Natural killer cell (primary cell): ENCODE data around the gene SLC29A2. TPM values are rescaled to one million over a fixed set of nuclear protein-coding genes. Genes with fewer than 3 reads are reported as not detected.

Source experiments
- ATAC-seq, 3 donors: fragments of 150-1000 bp in 2 of 3; fragments of 200-7000 bp in 1 of 3; cut with Tn5 transposase; 1 replicate in 1 of 3; 2 replicates in 2 of 3; pipeline ENCODE4 v1.10.0; 2021; ENCODE audit warnings: mild to moderate bottlenecking in 2 of 3, moderate library complexity in 2 of 3
- DNase-seq, 2 donors: peaks; one replicate each; pipeline versions ENCODE4 v3.0.0 to v3.0.0-alpha.2; 2013 to 2021; ENCODE audit warnings: mixed read lengths in 1 of 2
- H3K27ac ChIP-seq: one replicate; pipeline ENCODE4 v1.5.1; 2013; ENCODE audit warnings: mild to moderate bottlenecking, low read length
- H3K27me3 ChIP-seq: one replicate; pipeline ENCODE4 v1.6.1; 2013; ENCODE audit warnings: low read length; ENCODE audit not compliant: control insufficient read depth, insufficient read depth
- H3K36me3 ChIP-seq: one replicate; pipeline ENCODE4 v1.6.1; 2013; ENCODE audit warnings: low read length; ENCODE audit not compliant: control insufficient read depth, insufficient read depth
- H3K4me1 ChIP-seq: one replicate; pipeline ENCODE4 v1.6.1; 2013; ENCODE audit warnings: low read length; ENCODE audit not compliant: control insufficient read depth, insufficient read depth
- H3K4me3 ChIP-seq: one replicate; pipeline ENCODE4 v1.5.1; 2013; ENCODE audit warnings: low read length
- H3K9me3 ChIP-seq: one replicate; pipeline ENCODE4 v1.6.1; 2013; ENCODE audit warnings: low read length; ENCODE audit not compliant: control insufficient read depth, insufficient read depth
- H3K27ac Mint-ChIP-seq, 2 donors: one replicate each; pipeline ENCODE4 v1.8.0; 2022; ENCODE audit warnings: mild to moderate bottlenecking in 2 of 2, mixed read lengths in 2 of 2, moderate library complexity in 1 of 2
- H3K27me3 Mint-ChIP-seq, 2 donors: one replicate each; pipeline ENCODE4 v1.8.0; 2022; ENCODE audit warnings: low read depth in 2 of 2, mixed read lengths in 2 of 2
- H3K36me3 Mint-ChIP-seq: one replicate; pipeline ENCODE4 v1.8.0; 2022; ENCODE audit warnings: mixed read lengths
- H3K4me1 Mint-ChIP-seq, 2 donors: one replicate each; pipeline ENCODE4 v1.8.0; 2022; ENCODE audit warnings: mixed read lengths in 2 of 2
- H3K4me3 Mint-ChIP-seq: one replicate; pipeline ENCODE4 v1.8.0; 2022; ENCODE audit warnings: mild to moderate bottlenecking, moderate library complexity, mixed read lengths
- H3K9me3 Mint-ChIP-seq, 2 donors: one replicate each; pipeline ENCODE4 v1.8.0; 2022; ENCODE audit warnings: mixed read lengths in 2 of 2
- CTCF ChIP-seq: fragments of 200-600 bp; IDR thresholded peaks from one replicate; pipeline ENCODE4 v1.8.0; 2022; ENCODE audit warnings: antibody characterized with exemption
- WGBS: methylation state at CpG from one replicate; pipeline ENCODE4 v1.1.7; 2013; ENCODE audit warnings: missing lambda C conversion rate; ENCODE audit not compliant: insufficient coverage; 5-methylcytosine and 5-hydroxymethylcytosine counted together
- intact Hi-C: fragments of 100-400 bp; cut with micrococcal nuclease; formaldehyde crosslinking; loops from one replicate; pipeline ENCODE4 v1.14.2; 2022
- total RNA-seq, 4 donors: library from RNA; stranded (reverse); fragments of 120-200 nt in 1 of 4; gene quantifications; one replicate each; pipeline versions ENCODE4 v1.2.3 to v1.2.4, GENCODE V29; 2013 to 2022

The SLC29A2 gene
- total RNA-seq, 3 donors from 2014 or later (not counting 1 experiment from before 2014, with no cell fraction given) = 1.5 to 1.8 (median 1.6) TPM

GRCh38 chr11:66332371-66333219 lies 39.0 kb downstream of the SLC29A2 start:
- no peak overlapping the region for H3K27ac Mint-ChIP-seq
- peaks cover 23 to 40% of the 10 kb centered on the region in 2 donors for H3K4me1 Mint-ChIP-seq
- peaks cover 5% of the 10 kb centered on the region for H3K36me3 ChIP-seq
- no peaks in the 10 kb centered on the region for H3K9me3 ChIP-seq
- H3K27me3 ChIP-seq = peaks cover 3% of the 10 kb centered on the region
- H3K4me3 ChIP-seq = no peak overlapping the region
- no peak overlapping the region for H3K4me3 Mint-ChIP-seq
- DNase-seq (no peak), ATAC-seq (no peak)
- TF ChIP-seq CTCF = no peak
- no peaks in the 10 kb centered on the region for H3K9me3 Mint-ChIP-seq
- intact Hi-C loops = no loop called here
- peaks cover 8 to 21% of the 10 kb centered on the region in 2 donors for H3K27me3 Mint-ChIP-seq
- peaks cover 46% of the 10 kb centered on the region for H3K4me1 ChIP-seq
- no peak overlapping the region for H3K27ac ChIP-seq
- 86% methylated on average over 16 of the region's 18 CpGs for WGBS
- no peaks in the 10 kb centered on the region for H3K36me3 Mint-ChIP-seq

GRCh38 chr11:66331542-66332370 lies 39.8 kb downstream of the SLC29A2 start:
- DNase-seq = no peak
- Histone ChIP-seq H3K27me3 (peaks cover 3% of the 10 kb centered on the region), H3K4me3 (no peak overlapping the region), H3K27ac (no peak overlapping the region), H3K9me3 (no peaks in the 10 kb centered on the region), H3K36me3 (no peaks in the 10 kb centered on the region), H3K4me1 (peaks cover 46% of the 10 kb centered on the region)
- Mint-ChIP-seq H3K4me1 (peaks cover 27 to 38% of the 10 kb centered on the region in 2 donors), H3K27me3 (peaks cover 8 to 21% of the 10 kb centered on the region in 2 donors), H3K36me3 (no peaks in the 10 kb centered on the region), H3K9me3 (no peaks in the 10 kb centered on the region), H3K27ac (no peak overlapping the region), H3K4me3 (no peak overlapping the region)
- no peak for ATAC-seq
- 93% methylated on average over 12 of the region's 12 CpGs for WGBS
- TF ChIP-seq CTCF = no peak
- intact Hi-C loops = no loop called here

GRCh38 chr11:66330931-66331330 lies 40.6 kb downstream of the SLC29A2 start:
- no peaks in the 10 kb centered on the region for H3K9me3 Mint-ChIP-seq
- peaks cover 19 to 36% of the 10 kb centered on the region in 2 donors for H3K4me1 Mint-ChIP-seq
- peaks cover 8 to 16% of the 10 kb centered on the region in 2 donors for H3K27me3 Mint-ChIP-seq
- 75% methylated on average over 10 of the region's 10 CpGs for WGBS
- no peak for DNase-seq
- intact Hi-C loops = no loop called here
- H3K27ac ChIP-seq = no peak overlapping the region
- H3K9me3 ChIP-seq = no peaks in the 10 kb centered on the region
- no peak overlapping the region for H3K27ac Mint-ChIP-seq
- peaks cover 3% of the 10 kb centered on the region for H3K27me3 ChIP-seq
- no peak overlapping the region for H3K4me3 ChIP-seq
- no peak overlapping the region for H3K4me3 Mint-ChIP-seq
- peaks cover 44% of the 10 kb centered on the region for H3K4me1 ChIP-seq
- H3K36me3 Mint-ChIP-seq = no peaks in the 10 kb centered on the region
- no peak for ATAC-seq
- H3K36me3 ChIP-seq = no peaks in the 10 kb centered on the region
- TF ChIP-seq CTCF = no peak
